ENCODE results near the gene EAF1. TPM values are rescaled to one million over a fixed set of nuclear protein-coding genes. Genes with fewer than 3 reads are reported as not detected.
A peak's percentile ranks its signal among the peaks of the same experiment; 100 is the strongest.
"Not testable (repeated sequence)": the region's sequence is repeated elsewhere in the genome, so short reads cannot be mapped to it uniquely, and the experiment has no call there.

EAF1 gene
- 10 to 100 TPM; 16.5 to 20.0 (median 18.5) TPM for polyA plus RNA-seq (ENCODE audit: insufficient read depth in 1 of 5, insufficient read length in 5 of 5, low replicate concordance in 1 of 5)
- long read RNA-seq, donor 1, full-length matches to known transcripts, result 7 of 7 reads
- long read RNA-seq, donor 1, partial matches to known transcripts, result 0 of 7 reads
- long read RNA-seq, donor 1, other reads (novel, unspliced or antisense), result 0 of 7 reads
- long read RNA-seq, donor 2, full-length matches to known transcripts, result 3 of 3 reads
- long read RNA-seq, donor 2, partial matches to known transcripts, result 0 of 3 reads
- long read RNA-seq, donor 2, other reads (novel, unspliced or antisense), result 0 of 3 reads
- long read RNA-seq, donor 3, full-length matches to known transcripts, result 2 of 53 reads
- long read RNA-seq, donor 3, partial matches to known transcripts, result 32 of 53 reads
- long read RNA-seq, donor 3, other reads (novel, unspliced or antisense), result 19 of 53 reads
- long read RNA-seq, donor 4, full-length matches to known transcripts, result 2 of 15 reads
- long read RNA-seq, donor 4, partial matches to known transcripts, result 13 of 15 reads
- long read RNA-seq, donor 4, other reads (novel, unspliced or antisense), result 0 of 15 reads
- long read RNA-seq, donor 5, full-length matches to known transcripts, result 3 of 3 reads
- long read RNA-seq, donor 5, partial matches to known transcripts, result 0 of 3 reads
- long read RNA-seq, donor 5, other reads (novel, unspliced or antisense), result 0 of 3 reads
- long read RNA-seq, donor 6, full-length matches to known transcripts, result 3 of 3 reads
- long read RNA-seq, donor 6, partial matches to known transcripts, result 0 of 3 reads
- long read RNA-seq, donor 6, other reads (novel, unspliced or antisense), result 0 of 3 reads
- long read RNA-seq, donor 7, full-length matches to known transcripts, result 3 of 3 reads
- long read RNA-seq, donor 7, partial matches to known transcripts, result 0 of 3 reads
- long read RNA-seq, donor 7, other reads (novel, unspliced or antisense), result 0 of 3 reads
- long read RNA-seq, donor 8, full-length matches to known transcripts, result 1 of 1 reads
- long read RNA-seq, donor 8, partial matches to known transcripts, result 0 of 1 reads
- long read RNA-seq, donor 8, other reads (novel, unspliced or antisense), result 0 of 1 reads

- peak; percentile 73 to 74 for DNase-seq
These were observed at the start of gene EAF1, which contains the start of gene METTL6 for GRCh38 chr3:15427182-15427880. TSS of gene EAF1 (plus strand) at chr3:15427598. CDS start at chr3:15427780, 182 bp downstream. TSS of gene METTL6 (minus strand) at chr3:15427544. CDS start at chr3:15426511, 1,033 bp downstream.

- peak; percentile 86 to 90 for DNase-seq
These were observed 49.2 kb upstream of the EAF1 start for GRCh38 chr3:15377961-15378791.

GRCh38 chr3:15380980-15381890, 46.2 kb upstream of the EAF1 start:
- no peak for DNase-seq

- DNase-seq, result no peak
These were observed 44.9 kb upstream of the EAF1 start for GRCh38 chr3:15382405-15382923.

- DNase-seq, result no peak
These were observed 42.7 kb upstream of the EAF1 start for GRCh38 chr3:15384510-15385237.

- not testable (repeated sequence) for DNase-seq
These were observed 42.1 kb upstream of the EAF1 start for GRCh38 chr3:15385238-15385695.

- DNase-seq, result no peak
These were observed 41.3 kb upstream of the EAF1 start for GRCh38 chr3:15385901-15386653.

DNA sequence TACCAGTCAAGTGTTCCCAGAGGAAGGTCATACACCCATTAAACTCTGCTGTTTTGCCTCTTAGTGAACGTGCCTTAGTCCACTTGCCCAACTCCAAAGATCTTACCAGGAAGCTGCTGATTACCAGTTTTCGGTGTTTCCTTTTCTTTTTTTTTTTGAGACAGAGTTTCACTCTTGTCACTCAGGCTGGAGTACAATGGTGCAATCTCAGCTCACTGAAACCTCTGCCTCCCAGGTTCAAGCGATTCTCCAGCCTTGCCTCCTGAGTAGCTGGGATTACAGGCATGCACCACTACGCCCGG, 40.8 kb upstream of the EAF1 start:
- DNase-seq, result not testable (repeated sequence)

DNA sequence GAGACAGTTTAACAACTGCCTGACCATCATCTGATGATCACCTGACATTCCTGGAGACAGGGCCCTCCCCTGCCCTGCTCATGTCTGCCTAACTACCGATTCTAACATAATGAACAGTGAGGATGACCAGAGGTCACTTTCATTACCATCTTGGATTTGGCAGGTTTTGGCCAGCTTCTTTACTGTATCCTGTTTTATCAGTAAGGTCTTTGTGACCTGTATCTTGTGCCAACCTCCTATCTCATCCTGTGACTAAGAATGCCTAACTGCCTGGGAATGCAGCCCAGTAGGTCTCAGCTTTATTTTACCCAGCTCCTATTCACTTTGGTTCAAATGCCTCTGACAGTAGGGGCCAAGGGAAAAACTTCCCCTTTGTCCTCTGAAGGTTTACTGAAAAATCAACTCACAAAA, 40.2 kb upstream of the EAF1 start:
- DNase-seq, result no peak

DNA sequence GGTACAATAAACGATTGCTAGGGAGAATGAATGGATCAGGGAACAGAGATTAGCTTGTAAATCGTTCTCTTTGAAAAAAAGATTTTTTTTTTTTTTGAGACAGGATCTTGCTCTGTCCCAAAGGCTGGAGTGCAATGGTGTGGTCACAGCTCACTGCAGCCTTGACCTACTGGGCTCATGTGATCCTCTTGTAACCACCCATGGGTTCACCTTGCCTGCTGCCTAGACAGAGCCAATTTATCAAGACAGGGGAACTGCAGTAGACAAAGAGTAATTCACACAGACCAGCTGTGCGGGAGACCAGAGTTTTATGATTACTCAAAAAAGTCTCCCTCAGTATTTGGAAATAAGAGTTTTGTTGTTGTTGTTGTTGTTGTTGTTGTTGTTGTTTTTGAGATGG, 39.7 kb upstream of the EAF1 start:
- DNase-seq, result no peak

GRCh38 chr3:15388335-15388734, 39.1 kb upstream of the EAF1 start:
- DNase-seq, result not testable (repeated sequence)

DNA sequence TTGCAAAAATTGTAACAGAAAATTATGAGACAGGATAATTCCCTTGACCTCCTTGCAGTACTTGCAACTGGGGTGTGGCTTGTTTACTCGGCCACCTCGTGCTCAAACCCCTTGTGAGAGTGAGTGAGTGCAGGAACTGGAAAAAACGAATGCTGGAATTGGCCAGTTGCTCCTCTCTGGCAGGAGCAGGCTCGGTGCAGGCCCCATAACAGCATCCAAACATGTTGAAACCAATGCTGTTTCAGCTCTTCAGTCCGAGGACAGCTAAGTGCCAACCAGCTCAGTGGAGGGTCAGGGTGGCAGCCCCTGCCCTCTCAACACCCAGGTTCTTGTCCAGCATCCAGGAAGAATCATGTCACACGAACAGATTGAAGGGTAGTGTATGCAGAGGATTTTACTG, 36.9 kb upstream of the EAF1 start:
- DNase-seq, result no peak

GRCh38 chr3:15391007-15391406, 36.4 kb upstream of the EAF1 start:
- DNase-seq, result no peak

GRCh38 chr3:15393252-15393651, 34.1 kb upstream of the EAF1 start:
- DNase-seq, result not testable (repeated sequence)

GRCh38 chr3:15398731-15399133, 28.7 kb upstream of the EAF1 start:
- DNase-seq, result not testable (repeated sequence)

GRCh38 chr3:15399970-15400369, 27.4 kb upstream of the EAF1 start:
- no peak for DNase-seq

GRCh38 chr3:15401936-15402335, 25.5 kb upstream of the EAF1 start:
- no peak for DNase-seq

DNA sequence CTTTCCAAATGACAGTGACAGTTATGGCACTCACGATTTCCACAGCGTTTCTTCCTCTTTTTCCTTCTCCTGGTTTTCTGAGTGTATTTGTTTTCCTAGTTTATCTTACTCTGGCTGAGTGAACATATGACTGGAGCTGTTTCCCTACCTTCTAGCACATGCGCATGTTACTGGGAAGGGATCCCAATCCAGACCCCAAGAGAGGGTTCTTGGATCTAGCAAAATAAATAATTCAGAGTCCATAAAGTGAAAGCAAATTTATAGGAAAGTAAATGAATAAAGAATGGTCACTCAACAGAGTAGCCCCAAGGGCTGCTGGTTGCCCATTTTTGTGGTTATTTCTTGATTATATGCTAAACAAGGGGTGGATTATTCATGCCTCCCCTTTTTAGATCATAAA, 23.9 kb upstream of the EAF1 start:
- no peak for DNase-seq
